ENCODE results near the gene ATG2A.

The ATG2A gene

GRCh38 chr11:64892838-64893193 is 24.2 kb downstream of the ATG2A start:
- no peak overlapping the region for H3K4me3 ChIP-seq
- no peak overlapping the region for H3K27ac ChIP-seq
- TF ChIP-seq, protein P1, sequence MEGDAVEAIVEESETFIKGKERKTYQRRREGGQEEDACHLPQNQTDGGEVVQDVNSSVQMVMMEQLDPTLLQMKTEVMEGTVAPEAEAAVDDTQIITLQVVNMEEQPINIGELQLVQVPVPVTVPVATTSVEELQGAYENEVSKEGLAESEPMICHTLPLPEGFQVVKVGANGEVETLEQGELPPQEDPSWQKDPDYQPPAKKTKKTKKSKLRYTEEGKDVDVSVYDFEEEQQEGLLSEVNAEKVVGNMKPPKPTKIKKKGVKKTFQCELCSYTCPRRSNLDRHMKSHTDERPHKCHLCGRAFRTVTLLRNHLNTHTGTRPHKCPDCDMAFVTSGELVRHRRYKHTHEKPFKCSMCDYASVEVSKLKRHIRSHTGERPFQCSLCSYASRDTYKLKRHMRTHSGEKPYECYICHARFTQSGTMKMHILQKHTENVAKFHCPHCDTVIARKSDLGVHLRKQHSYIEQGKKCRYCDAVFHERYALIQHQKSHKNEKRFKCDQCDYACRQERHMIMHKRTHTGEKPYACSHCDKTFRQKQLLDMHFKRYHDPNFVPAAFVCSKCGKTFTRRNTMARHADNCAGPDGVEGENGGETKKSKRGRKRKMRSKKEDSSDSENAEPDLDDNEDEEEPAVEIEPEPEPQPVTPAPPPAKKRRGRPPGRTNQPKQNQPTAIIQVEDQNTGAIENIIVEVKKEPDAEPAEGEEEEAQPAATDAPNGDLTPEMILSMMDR (IDR thresholded peaks at IDR 0.05), result no peak
- no peak for DNase-seq (ENCODE audit: low spot score)

DNA sequence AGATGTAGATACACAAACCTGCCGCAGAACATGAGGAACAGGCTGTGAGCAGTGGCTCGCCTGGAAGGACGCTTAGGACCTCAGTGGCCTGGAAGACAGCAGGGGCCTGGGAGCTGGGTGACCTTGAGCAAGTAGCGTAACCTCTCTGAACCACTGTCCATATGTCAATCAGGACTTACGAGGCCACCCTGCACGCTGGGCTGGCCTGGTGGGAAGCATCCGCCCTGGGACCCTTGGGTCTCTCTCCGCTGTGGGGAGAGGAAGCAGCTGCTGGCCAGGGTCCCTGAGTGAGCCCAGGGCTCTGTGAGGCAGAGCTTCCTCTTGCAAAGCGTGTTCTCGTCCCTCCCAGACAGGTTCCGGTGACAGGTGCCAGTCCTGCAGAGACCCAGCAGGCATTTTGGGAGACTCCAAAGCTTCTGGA is 24.6 kb downstream of the ATG2A start:
- no peak overlapping the region for H3K4me3 ChIP-seq
- no peak overlapping the region for H3K27ac ChIP-seq
- TF ChIP-seq, protein P1 (IDR thresholded peaks at IDR 0.05), result no peak

DNA sequence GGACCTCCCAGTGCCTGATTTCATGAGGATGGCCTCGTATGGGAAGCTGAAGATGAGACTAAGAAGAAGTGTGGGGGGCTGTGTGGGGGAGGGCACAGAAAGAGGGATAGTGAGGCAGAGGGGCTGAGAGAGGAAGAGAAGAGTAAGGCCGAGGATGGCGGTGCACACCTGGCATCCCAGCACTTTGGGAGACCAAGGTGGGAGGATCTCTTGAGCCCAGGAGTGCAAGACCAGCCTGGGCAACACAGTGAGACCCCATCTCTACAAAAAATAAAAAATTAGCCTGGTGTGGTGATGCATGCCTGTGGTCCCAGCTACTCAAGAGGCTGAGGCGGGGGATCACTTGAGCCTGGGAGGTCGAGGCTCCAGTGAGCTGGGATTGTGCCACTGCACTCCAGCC is 25.1 kb downstream of the ATG2A start:
- TF ChIP-seq, protein P1 (IDR thresholded peaks at IDR 0.05), result no peak
- no peak for DNase-seq (ENCODE audit: low spot score)
- H3K27ac ChIP-seq, result no peak overlapping the region
- H3K4me3 ChIP-seq, result no peak overlapping the region

More for the DNA sequence above, 24.6 kb downstream of the ATG2A start:
- no peak for DNase-seq (ENCODE audit: low spot score)

- H3K27ac ChIP-seq, result no peak overlapping the region
- no peak for DNase-seq (ENCODE audit: low spot score)
- H3K4me3 ChIP-seq, result no peak overlapping the region
- TF ChIP-seq, protein P1 (IDR thresholded peaks at IDR 0.05), result no peak
These were observed 25.7 kb downstream of the ATG2A start for GRCh38 chr11:64891215-64891848.

DNA sequence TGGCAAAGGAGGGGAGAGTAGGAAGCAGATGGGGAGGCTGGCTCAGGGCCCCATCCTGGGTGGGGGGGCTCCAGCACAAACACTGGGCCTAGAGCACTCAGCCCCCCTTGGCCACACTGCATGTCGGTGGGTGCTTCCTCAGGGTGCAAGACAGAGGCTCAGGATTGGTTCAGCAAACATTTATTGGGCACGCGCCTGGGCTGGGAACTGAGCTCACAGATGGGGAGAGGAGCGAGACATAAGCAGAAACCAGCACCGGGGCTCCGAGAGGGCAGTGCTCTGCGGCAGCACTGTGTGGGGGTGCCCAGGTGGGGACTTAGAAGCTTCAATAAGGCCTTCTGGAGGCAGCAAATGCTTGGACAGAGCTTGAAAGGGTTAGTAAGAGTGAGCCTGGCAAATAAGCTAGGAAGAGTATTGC is 26.5 kb downstream of the ATG2A start:
- no peak overlapping the region for H3K4me3 ChIP-seq
- TF ChIP-seq, protein P1 (IDR thresholded peaks at IDR 0.05), result no peak
- no peak overlapping the region for H3K27ac ChIP-seq
- no peak for DNase-seq (ENCODE audit: low spot score)

GRCh38 chr11:64888729-64889511 is 28.1 kb downstream of the ATG2A start:
- Histone ChIP-seq H3K27ac (no peak overlapping the region), H3K4me3 (no peak overlapping the region)
- no peak for DNase-seq (ENCODE audit: low spot score)
- TF ChIP-seq, protein P1 (IDR thresholded peaks at IDR 0.05), result no peak

- Histone ChIP-seq H3K4me3 (peak overlapping the region; percentile 61), H3K27ac (peak overlapping the region in 1 of 2 donors; percentile 25)
- TF ChIP-seq, protein P1 (IDR thresholded peaks at IDR 0.05), result no peak
- DNase-seq (ENCODE audit: low spot score), result no peak
These were observed 28.6 kb downstream of the ATG2A start for GRCh38 chr11:64888406-64888728.
